Measurements from ENCODE around the gene NRXN3.

DNA sequence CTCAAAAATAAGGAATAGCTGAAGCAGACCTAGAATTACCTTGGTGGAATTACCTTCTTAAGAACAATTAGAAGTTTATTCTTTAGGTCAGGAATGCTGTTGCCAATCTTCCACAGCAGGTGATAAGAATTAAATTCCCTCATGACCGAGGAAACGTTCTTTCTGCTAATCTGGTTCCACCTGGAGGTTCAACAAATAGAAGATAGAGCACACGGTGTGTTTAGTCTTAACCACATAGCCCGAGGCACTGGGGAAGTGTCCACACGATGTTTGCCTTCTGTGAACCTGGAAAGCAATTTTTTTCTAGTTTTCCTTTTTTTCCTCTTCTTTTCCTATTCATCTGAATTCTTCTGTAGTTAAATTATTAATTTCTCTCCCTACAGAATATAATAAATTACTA, 906.9 kb downstream of the NRXN3 start:
- TF ChIP-seq, protein P1, sequence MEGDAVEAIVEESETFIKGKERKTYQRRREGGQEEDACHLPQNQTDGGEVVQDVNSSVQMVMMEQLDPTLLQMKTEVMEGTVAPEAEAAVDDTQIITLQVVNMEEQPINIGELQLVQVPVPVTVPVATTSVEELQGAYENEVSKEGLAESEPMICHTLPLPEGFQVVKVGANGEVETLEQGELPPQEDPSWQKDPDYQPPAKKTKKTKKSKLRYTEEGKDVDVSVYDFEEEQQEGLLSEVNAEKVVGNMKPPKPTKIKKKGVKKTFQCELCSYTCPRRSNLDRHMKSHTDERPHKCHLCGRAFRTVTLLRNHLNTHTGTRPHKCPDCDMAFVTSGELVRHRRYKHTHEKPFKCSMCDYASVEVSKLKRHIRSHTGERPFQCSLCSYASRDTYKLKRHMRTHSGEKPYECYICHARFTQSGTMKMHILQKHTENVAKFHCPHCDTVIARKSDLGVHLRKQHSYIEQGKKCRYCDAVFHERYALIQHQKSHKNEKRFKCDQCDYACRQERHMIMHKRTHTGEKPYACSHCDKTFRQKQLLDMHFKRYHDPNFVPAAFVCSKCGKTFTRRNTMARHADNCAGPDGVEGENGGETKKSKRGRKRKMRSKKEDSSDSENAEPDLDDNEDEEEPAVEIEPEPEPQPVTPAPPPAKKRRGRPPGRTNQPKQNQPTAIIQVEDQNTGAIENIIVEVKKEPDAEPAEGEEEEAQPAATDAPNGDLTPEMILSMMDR (IDR thresholded peaks at IDR 0.05; ENCODE audit: insufficient read depth, low read depth, low read length): no peak
- TF ChIP-seq EZH2 (IDR thresholded peaks at IDR 0.05; ENCODE audit: insufficient read depth, low read length): no peak

All from astrocyte (in vitro differentiated cells and primary cell).